H9 (cell line): Measurements from ENCODE around the gene PPM1H. TPM values are rescaled to one million over a fixed set of nuclear protein-coding genes. Genes with fewer than 3 reads are reported as not detected.

Source experiments
- DNase-seq: peaks from one replicate; pipeline ENCODE4 v3.0.0-alpha.2; 2017
- H2AFZ ChIP-seq: one replicate; pipeline ENCODE4 v1.6.1; 2013; ENCODE audit warnings: mild to moderate bottlenecking, low read length, control low read depth, moderate library complexity
- H2AK5ac ChIP-seq: 2 replicates; pipeline ENCODE4 v1.6.1; 2013; ENCODE audit warnings: low read length, control low read depth, mixed read lengths; ENCODE audit not compliant: insufficient read length
- H2BK120ac ChIP-seq: one replicate; pipeline ENCODE4 v1.6.1; 2013; ENCODE audit warnings: low read depth, mild to moderate bottlenecking, low read length, control low read depth, inconsistent platforms; ENCODE audit not compliant: poor library complexity, severe bottlenecking
- H2BK12ac ChIP-seq: 2 replicates; pipeline ENCODE4 v1.6.1; 2013; ENCODE audit warnings: low read length, control low read depth, mixed read lengths, low read depth; ENCODE audit not compliant: insufficient read length
- H2BK15ac ChIP-seq: 2 replicates; pipeline ENCODE4 v1.6.1; 2013; ENCODE audit warnings: low read depth, low read length, control low read depth
- H2BK20ac ChIP-seq: one replicate; pipeline ENCODE4 v1.6.1; 2013; ENCODE audit warnings: low read depth, mild to moderate bottlenecking, low read length, control low read depth, inconsistent platforms; ENCODE audit not compliant: poor library complexity, severe bottlenecking
- H2BK5ac ChIP-seq: 2 replicates; pipeline ENCODE4 v1.6.1; 2013; ENCODE audit warnings: low read length, control low read depth, mixed read lengths; ENCODE audit not compliant: insufficient read length
- H3K14ac ChIP-seq: 2 replicates; pipeline ENCODE4 v1.6.1; 2013; ENCODE audit warnings: low read length, control low read depth; ENCODE audit not compliant: insufficient read depth
- H3K18ac ChIP-seq: 2 replicates; pipeline ENCODE4 v1.6.1; 2013; ENCODE audit warnings: low read depth, mild to moderate bottlenecking, mixed read lengths, low read length, control low read depth; ENCODE audit not compliant: insufficient read length
- H3K23ac ChIP-seq: 2 replicates; pipeline ENCODE4 v1.6.1; 2013; ENCODE audit warnings: low read length, control low read depth, mixed read lengths, low read depth; ENCODE audit not compliant: insufficient read length
- H3K23me2 ChIP-seq: 2 replicates; pipeline ENCODE4 v1.6.1; 2013; ENCODE audit warnings: low read depth, mild to moderate bottlenecking, mixed read lengths, low read length, control low read depth; ENCODE audit not compliant: insufficient read length, poor library complexity, severe bottlenecking
- H3K27ac ChIP-seq: 2 replicates; pipeline ENCODE4 v1.5.1; 2013; ENCODE audit warnings: low read length, control low read depth, mixed read lengths, low read depth; ENCODE audit not compliant: insufficient read length
- H3K27me3 ChIP-seq: 2 replicates; pipeline ENCODE4 v1.6.1; 2013; ENCODE audit warnings: low read length, control low read depth, inconsistent platforms; ENCODE audit not compliant: insufficient read depth
- H3K4ac ChIP-seq: 2 replicates; pipeline ENCODE4 v1.6.1; 2013; ENCODE audit warnings: low read depth, mild to moderate bottlenecking, control low read depth, inconsistent platforms, low read length, moderate library complexity
- H3K4me1 ChIP-seq: 2 replicates; pipeline ENCODE4 v1.6.1; 2013; ENCODE audit warnings: low read length, control low read depth, inconsistent platforms; ENCODE audit not compliant: insufficient read depth
- H3K4me2 ChIP-seq: 2 replicates; pipeline ENCODE4 v1.6.1; 2013; ENCODE audit warnings: low read length, control low read depth, mixed read lengths; ENCODE audit not compliant: insufficient read length, insufficient read depth
- H3K56ac ChIP-seq: 2 replicates; pipeline ENCODE4 v1.6.1; 2013; ENCODE audit warnings: low read depth, mild to moderate bottlenecking, mixed read lengths, low read length, control low read depth; ENCODE audit not compliant: insufficient read length
- H3K79me1 ChIP-seq: 2 replicates; pipeline ENCODE4 v1.6.1; 2013; ENCODE audit warnings: low read depth, mild to moderate bottlenecking, moderate library complexity, low read length, control low read depth, inconsistent platforms; ENCODE audit not compliant: insufficient read depth, poor library complexity, severe bottlenecking
- H3K79me2 ChIP-seq: 2 replicates; pipeline ENCODE4 v1.6.1; 2013; ENCODE audit warnings: low read length, control low read depth, inconsistent platforms; ENCODE audit not compliant: insufficient read depth
- H3K9ac ChIP-seq: 2 replicates; pipeline ENCODE4 v1.6.1; 2013; ENCODE audit warnings: low read length, control low read depth, mixed read lengths; ENCODE audit not compliant: insufficient read length; ENCODE audit errors: extremely low read depth
- H3K9me3 ChIP-seq: one replicate; pipeline ENCODE4 v1.6.1; 2013; ENCODE audit warnings: low read depth, low read length, inconsistent platforms; ENCODE audit not compliant: control insufficient read depth
- H3T11ph ChIP-seq: one replicate; pipeline ENCODE4 v1.6.1; 2013; ENCODE audit warnings: mild to moderate bottlenecking, low read length, control low read depth, inconsistent platforms
- H4K20me1 ChIP-seq: one replicate; pipeline ENCODE4 v1.6.1; 2013; ENCODE audit not compliant: control insufficient read depth, insufficient read length, insufficient read depth
- H4K5ac ChIP-seq: 2 replicates; pipeline ENCODE4 v1.6.1; 2013; ENCODE audit warnings: low read depth, mild to moderate bottlenecking, mixed read lengths, low read length, control low read depth; ENCODE audit not compliant: insufficient read length
- H4K8ac ChIP-seq: replicated peaks from 2 replicates; pipeline ENCODE4 v1.6.1; 2013; ENCODE audit warnings: low read length, control low read depth, mixed read lengths, low read depth; ENCODE audit not compliant: insufficient read length
- H4K91ac ChIP-seq: 2 replicates; pipeline ENCODE4 v1.6.1; 2013; ENCODE audit warnings: low read depth, mild to moderate bottlenecking, moderate library complexity, mixed read lengths, low read length, control low read depth; ENCODE audit not compliant: insufficient read length
- H3K27ac Mint-ChIP-seq, 3 experiments: 2 replicates in 2 of 3; 3 replicates in 1 of 3; pipeline ENCODE4 v1.8.0; 2020 to 2021; ENCODE audit warnings: mixed read lengths in 3 of 3, mild to moderate bottlenecking in 1 of 3, moderate library complexity in 1 of 3
- H3K27me3 Mint-ChIP-seq: 2 replicates; pipeline ENCODE4 v1.8.0; 2021; ENCODE audit warnings: low read depth, mild to moderate bottlenecking, moderate library complexity, mixed read lengths
- H3K36me3 Mint-ChIP-seq, 3 experiments: 2 replicates in 2 of 3; 3 replicates in 1 of 3; pipeline ENCODE4 v1.8.0; 2020 to 2021; ENCODE audit warnings: low read depth in 3 of 3, mixed read lengths in 3 of 3; ENCODE audit not compliant: insufficient read depth in 1 of 3
- H3K4me1 Mint-ChIP-seq, 2 experiments: 2 replicates each; pipeline ENCODE4 v1.8.0; 2020; ENCODE audit warnings: mixed read lengths in 2 of 2
- H3K4me3 Mint-ChIP-seq, 2 experiments: 2 replicates in 1 of 2; 3 replicates in 1 of 2; pipeline ENCODE4 v1.8.0; 2020 to 2021; ENCODE audit warnings: mild to moderate bottlenecking in 2 of 2, mixed read lengths in 2 of 2, moderate library complexity in 1 of 2
- H3K9me3 Mint-ChIP-seq, 2 experiments: 2 replicates in 1 of 2; 3 replicates in 1 of 2; pipeline ENCODE4 v1.8.0; 2020; ENCODE audit warnings: mild to moderate bottlenecking in 2 of 2, mixed read lengths in 2 of 2, moderate library complexity in 1 of 2
- CTCF ChIP-seq: fragments of 200-600 bp; sonication (generic); conservative IDR thresholded peaks from 3 replicates; pipeline ENCODE4 v1.8.0; 2021; ENCODE audit warnings: antibody characterized with exemption, mild to moderate bottlenecking
- WGBS: extraction: QIAGEN DNeasy Blood & Tissue Kit; methylation state at CpG from one replicate; pipeline ENCODE4 v1.1.7; 2013; ENCODE audit warnings: missing lambda C conversion rate, low lambda C conversion rate, mixed read lengths; ENCODE audit not compliant: insufficient read length; ENCODE audit errors: extremely low coverage; 5-methylcytosine and 5-hydroxymethylcytosine counted together
- total RNA-seq: library from RNA; stranded (reverse); gene quantifications from 2 replicates; pipeline ENCODE4 v1.2.1, GENCODE V29; 2021

PPM1H gene
- total RNA-seq, 1 experiment from 2014 or later: 22.1 TPM

GRCh38 chr12:62651138-62651537, 283.8 kb downstream of the PPM1H start:
- Mint-ChIP-seq H3K36me3 (peaks cover 5 to 33% (median 23%) of the 10 kb centered on the region in 3 experiments; a peak in 6 of 7 replicates), H3K27me3 (peaks cover 94% of the 10 kb centered on the region), H3K9me3 (peaks cover 2 to 3% of the 10 kb centered on the region in 2 experiments; a peak in 2 of 5 replicates), H3K27ac (no peak overlapping the region), H3K4me1 (peaks cover 65 to 66% of the 10 kb centered on the region in 2 experiments), H3K4me3 (no peak overlapping the region)
- Histone ChIP-seq H3K23me2 (no peaks in the 10 kb centered on the region), H2BK15ac (no peak overlapping the region), H3K4me1 (peaks cover 25% of the 10 kb centered on the region; the same call in 1 of the 2 replicates), H3K4ac (no peak overlapping the region), H4K5ac (no peak overlapping the region), H3K18ac (no peak overlapping the region), H3K9me3 (no peaks in the 10 kb centered on the region), H4K91ac (no peak overlapping the region), H3K23ac (no peak overlapping the region), H2BK20ac (no peak overlapping the region), H2BK5ac (no peak overlapping the region), H3K27ac (no peak overlapping the region), H4K20me1 (no peaks in the 10 kb centered on the region), H3K27me3 (peaks cover 8% of the 10 kb centered on the region; the same call in 1 of the 2 replicates), H2BK120ac (no peak overlapping the region), H2AFZ (no peak overlapping the region), H3T11ph (no peak overlapping the region), H3K4me2 (no peak overlapping the region), H3K9ac (no peak overlapping the region), H3K79me1 (no peaks in the 10 kb centered on the region), H3K56ac (no peak overlapping the region), H4K8ac (no peak overlapping the region), H2AK5ac (no peak overlapping the region), H2BK12ac (no peak overlapping the region), H3K79me2 (no peaks in the 10 kb centered on the region), H3K14ac (no peak overlapping the region)
- no CpG with 5 or more reads among the region's 2 CpGs for WGBS
- TF ChIP-seq CTCF: no peak
- no peak for DNase-seq
